ENCODE data around the gene AMN1. TPM values are rescaled to one million over a fixed set of nuclear protein-coding genes. Genes with fewer than 3 reads are reported as not detected.

AMN1 gene
- total RNA-seq, 1 experiment from 2014 or later: 7.8 TPM

GRCh38 chr12:31645924-31646323 lies 82.9 kb downstream of the AMN1 start:
- in situ Hi-C loops (cut with HindIII; ENCODE audit: low sequenced_read_pairs): loop anchor here (25.0 kb wide), 1 partner anchor 259 kb away; no protein-coding TSS in a partner anchor

GRCh38 chr12:31644536-31644935 lies 84.3 kb downstream of the AMN1 start:
- in situ Hi-C loops (cut with HindIII; ENCODE audit: low sequenced_read_pairs): loop anchor here (25.0 kb wide), 1 partner anchor 257 kb away; no protein-coding TSS in a partner anchor
- no peak for DNase-seq (ENCODE audit: low spot score)

More at GRCh38 chr12:31645924-31646323, 82.9 kb downstream of the AMN1 start:
- DNase-seq (ENCODE audit: low spot score): no peak

GRCh38 chr12:31641509-31642090 lies 87.2 kb downstream of the AMN1 start:
- in situ Hi-C loops (cut with HindIII; ENCODE audit: low sequenced_read_pairs): loop anchor here (25.0 kb wide), 1 partner anchor 254 kb away; no protein-coding TSS in a partner anchor
- DNase-seq (ENCODE audit: low spot score): no peak

GRCh38 chr12:31634620-31635019 lies 94.2 kb downstream of the AMN1 start:
- no peak for DNase-seq (ENCODE audit: low spot score)
- in situ Hi-C loops (cut with HindIII; ENCODE audit: low sequenced_read_pairs): loop anchor here (25.0 kb wide), 1 partner anchor 247 kb away; no protein-coding TSS in a partner anchor

GRCh38 chr12:31633464-31633863 lies 95.4 kb downstream of the AMN1 start:
- in situ Hi-C loops (cut with HindIII; ENCODE audit: low sequenced_read_pairs): loop anchor here (25.0 kb wide), 1 partner anchor 246 kb away; no protein-coding TSS in a partner anchor
- no peak for DNase-seq (ENCODE audit: low spot score)

- in situ Hi-C loops (cut with HindIII; ENCODE audit: low sequenced_read_pairs): loop anchor here (25.0 kb wide), 1 partner anchor 245 kb away; no protein-coding TSS in a partner anchor
- DNase-seq (ENCODE audit: low spot score): no peak
Observed at GRCh38 chr12:31631809-31632208, 97.0 kb downstream of the AMN1 start.

- DNase-seq (ENCODE audit: low spot score): no peak
- in situ Hi-C loops (cut with HindIII; ENCODE audit: low sequenced_read_pairs): loop anchor here (25.0 kb wide), 1 partner anchor 244 kb away; no protein-coding TSS in a partner anchor
Observed at GRCh38 chr12:31631023-31631724, 97.6 kb downstream of the AMN1 start.

GRCh38 chr12:31629756-31630732 lies 98.8 kb downstream of the AMN1 start:
- DNase-seq (ENCODE audit: low spot score): peak; percentile 75
- in situ Hi-C loops (cut with HindIII; ENCODE audit: low sequenced_read_pairs): loop anchor here (25.0 kb wide), 1 partner anchor 243 kb away; no protein-coding TSS in a partner anchor

GRCh38 chr12:31627456-31628054 lies 101.3 kb downstream of the AMN1 start:
- DNase-seq (ENCODE audit: low spot score): no peak
- in situ Hi-C loops (cut with HindIII; ENCODE audit: low sequenced_read_pairs): loop anchor here (25.0 kb wide), 1 partner anchor 240 kb away; no protein-coding TSS in a partner anchor

- no peak for DNase-seq (ENCODE audit: low spot score)
- in situ Hi-C loops (cut with HindIII; ENCODE audit: low sequenced_read_pairs): loop anchor here (25.0 kb wide), 1 partner anchor 239 kb away; no protein-coding TSS in a partner anchor
Observed at GRCh38 chr12:31626270-31626995, 102.4 kb downstream of the AMN1 start.

- in situ Hi-C loops (cut with HindIII; ENCODE audit: low sequenced_read_pairs): no loop called here
- DNase-seq (ENCODE audit: low spot score): no peak
Observed at GRCh38 chr12:31622038-31622437, 106.8 kb downstream of the AMN1 start.

Other genes with a start within 250 kb of the AMN1 start
- 6.1 and 13.0 TPM in 2 replicates for gene DENND5B, start 137.9 kb downstream of the AMN1 start, total RNA-seq (2014; rRNA removed; shearing (Covaris generic))
- 0.86 and 1.8 TPM in 2 replicates for gene ETFBKMT, start 69.3 kb downstream of the AMN1 start, total RNA-seq (2014; rRNA removed; shearing (Covaris generic))
- 6.2 and 9.3 TPM in 2 replicates for gene RESF1, start 230.4 kb upstream of the AMN1 start, total RNA-seq (2014; rRNA removed; shearing (Covaris generic))

Measured in G401 (cell line).